ENCODE results near the gene PHETA2.

The PHETA2 gene

DNA sequence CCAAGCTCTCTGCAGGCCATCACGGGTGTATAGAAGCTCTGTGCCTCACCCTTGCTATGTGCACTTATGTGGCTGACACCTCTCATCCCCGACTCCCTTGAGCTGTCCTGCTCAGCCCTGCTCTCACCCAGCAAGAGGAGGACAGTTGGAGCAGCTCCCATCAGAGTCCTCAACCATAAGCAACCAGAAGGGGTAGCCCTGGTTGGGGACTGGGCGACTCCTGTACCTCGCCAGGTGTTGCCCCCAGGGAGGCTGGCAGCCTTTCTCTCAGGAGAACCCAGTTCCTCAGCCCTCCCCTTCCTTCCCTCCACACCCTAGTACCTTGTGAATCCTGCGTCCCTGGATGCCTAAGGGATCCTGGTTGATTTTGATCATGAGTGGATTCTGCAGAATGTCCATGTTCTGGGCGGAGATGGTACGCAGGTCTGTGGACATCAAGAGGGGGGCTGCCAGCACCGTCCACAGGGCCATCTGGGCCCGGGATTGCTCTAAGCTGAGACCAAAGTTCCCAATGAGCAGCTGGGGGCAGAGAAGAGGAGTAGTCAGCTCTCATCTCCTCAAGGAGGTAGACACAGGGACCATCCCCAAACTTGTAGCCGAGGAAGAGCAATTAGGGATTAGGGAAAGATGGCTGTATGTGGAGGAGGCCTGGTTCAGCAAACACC lies 11.4 kb upstream of the PHETA2 start:
- no peak for TF ChIP-seq CREB1 (IDR thresholded peaks at IDR 0.05; ENCODE audit: low read depth)

- TF ChIP-seq RAD21 (IDR thresholded peaks at IDR 0.05; ENCODE audit: low read depth) (no peak), TEAD4 (IDR thresholded peaks at IDR 0.05) (no peak), TCF12 (IDR thresholded peaks at IDR 0.05; ENCODE audit: low read depth) (no peak), YY1 (IDR thresholded peaks at IDR 0.05; ENCODE audit: low read depth) (no peak), REST (IDR thresholded peaks at IDR 0.05; ENCODE audit: low read depth) (no peak), NFIC (IDR thresholded peaks at IDR 0.05) (no peak)
Observed at GRCh38 chr22:42064629-42065028, 9.4 kb upstream of the PHETA2 start.

GRCh38 chr22:42065438-42066125 lies 8.5 kb upstream of the PHETA2 start:
- TF ChIP-seq, protein P1, sequence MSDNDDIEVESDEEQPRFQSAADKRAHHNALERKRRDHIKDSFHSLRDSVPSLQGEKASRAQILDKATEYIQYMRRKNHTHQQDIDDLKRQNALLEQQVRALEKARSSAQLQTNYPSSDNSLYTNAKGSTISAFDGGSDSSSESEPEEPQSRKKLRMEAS (IDR thresholded peaks at IDR 0.05), result no peak
- TF ChIP-seq EGR1 (IDR thresholded peaks at IDR 0.05) (no peak), NFIC (IDR thresholded peaks at IDR 0.05) (no peak), TEAD4 (IDR thresholded peaks at IDR 0.05) (no peak), TAF1 (IDR thresholded peaks at IDR 0.05; ENCODE audit: low read depth) (no peak), YY1 (IDR thresholded peaks at IDR 0.05; ENCODE audit: low read depth) (no peak), CEBPB (IDR thresholded peaks at IDR 0.05) (no peak)

DNA sequence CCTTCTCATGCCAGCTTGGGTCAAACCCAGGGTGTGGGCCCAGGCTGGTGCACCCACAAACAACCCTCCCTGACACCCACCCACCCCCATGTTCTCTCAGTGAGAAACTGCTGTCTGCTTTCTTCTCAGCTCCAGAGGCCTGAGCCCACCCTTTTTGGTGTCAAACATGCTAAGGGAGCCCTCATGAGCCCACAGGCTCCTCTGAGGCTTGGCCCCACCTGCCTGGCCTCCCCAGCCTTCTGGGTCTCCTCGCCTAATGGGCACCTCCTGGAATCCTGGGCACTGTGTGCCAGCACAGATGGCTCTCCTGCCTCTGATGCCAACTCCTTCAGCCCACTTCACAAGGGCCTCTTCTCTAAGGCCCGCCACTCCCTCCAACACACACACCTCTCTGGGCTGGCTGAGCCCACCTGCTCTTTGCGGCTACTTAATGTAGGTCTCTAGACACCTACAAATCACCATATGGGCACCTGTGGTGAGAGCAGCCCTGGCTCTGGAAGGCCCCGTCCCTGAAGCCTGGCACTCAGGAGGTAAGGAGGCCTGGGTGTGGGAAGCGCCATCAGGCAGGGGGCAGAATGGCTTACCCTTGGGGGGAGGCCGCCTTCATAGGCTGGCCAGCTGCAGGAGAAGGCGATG lies 7.8 kb upstream of the PHETA2 start:
- no peak for TF ChIP-seq CEBPB (IDR thresholded peaks at IDR 0.05)
- no peak for TF ChIP-seq TCF12 (IDR thresholded peaks at IDR 0.05; ENCODE audit: low read depth)
- no peak for TF ChIP-seq USF1 (IDR thresholded peaks at IDR 0.05)
- no peak for TF ChIP-seq YY1 (IDR thresholded peaks at IDR 0.05; ENCODE audit: low read depth)
- no peak for TF ChIP-seq EP300 (IDR thresholded peaks at IDR 0.05; ENCODE audit: borderline replicate concordance)

GRCh38 chr22:42066937-42067336 lies 7.1 kb upstream of the PHETA2 start:
- no peak for TF ChIP-seq USF1 (IDR thresholded peaks at IDR 0.05)
- no peak for TF ChIP-seq YY1 (IDR thresholded peaks at IDR 0.05; ENCODE audit: low read depth)
- TF ChIP-seq TCF12 (IDR thresholded peaks at IDR 0.05; ENCODE audit: low read depth), result no peak
- TF ChIP-seq EP300 (IDR thresholded peaks at IDR 0.05; ENCODE audit: borderline replicate concordance), result no peak
- no peak for TF ChIP-seq EGR1 (IDR thresholded peaks at IDR 0.05)
- no peak for TF ChIP-seq ZBTB7A (IDR thresholded peaks at IDR 0.05; ENCODE audit: low read depth)
- no peak for TF ChIP-seq NFIC (IDR thresholded peaks at IDR 0.05)
- no peak for TF ChIP-seq TEAD4 (IDR thresholded peaks at IDR 0.05)
- TF ChIP-seq CEBPB (IDR thresholded peaks at IDR 0.05), result no peak
- TF ChIP-seq, protein P1 (IDR thresholded peaks at IDR 0.05), result no peak
- TF ChIP-seq FOXM1 (IDR thresholded peaks at IDR 0.05; ENCODE audit: borderline replicate concordance, low read depth), result no peak
- TF ChIP-seq CREB1 (IDR thresholded peaks at IDR 0.05; ENCODE audit: low read depth), result no peak
- TF ChIP-seq RAD21 (IDR thresholded peaks at IDR 0.05; ENCODE audit: low read depth), result no peak
- TF ChIP-seq REST (IDR thresholded peaks at IDR 0.05; ENCODE audit: low read depth), result no peak
- TF ChIP-seq TAF1 (IDR thresholded peaks at IDR 0.05; ENCODE audit: low read depth), result no peak

DNA sequence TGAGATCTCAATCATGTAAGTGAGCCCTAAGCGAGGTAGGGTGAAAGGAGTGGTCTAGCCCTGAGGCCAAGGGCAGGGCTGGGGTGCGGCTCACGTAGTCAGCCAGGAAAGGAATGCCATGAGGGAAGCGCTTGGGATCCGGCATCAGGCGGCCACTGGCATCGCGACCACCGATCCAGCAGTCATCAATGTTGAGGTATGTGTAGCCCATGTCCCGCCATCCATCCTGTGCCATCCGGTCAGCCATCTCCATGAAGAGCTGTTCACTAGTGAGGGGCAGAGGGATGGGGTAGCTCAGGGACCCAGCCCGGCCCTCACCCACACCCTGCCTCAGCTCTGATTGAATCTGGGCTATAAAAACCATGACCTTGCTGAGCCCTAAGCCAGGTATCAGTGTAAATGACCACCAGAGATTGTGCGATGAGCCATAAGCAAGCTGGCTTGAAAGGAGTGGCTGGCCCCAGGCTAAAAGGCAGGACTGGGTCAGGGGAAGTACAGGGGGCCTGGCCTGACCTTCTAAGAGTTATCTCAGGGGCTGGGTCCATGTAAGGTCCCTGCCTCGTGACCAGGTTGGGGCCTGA lies 6.3 kb upstream of the PHETA2 start:
- no peak for TF ChIP-seq EGR1 (IDR thresholded peaks at IDR 0.05)
- no peak for TF ChIP-seq CEBPB (IDR thresholded peaks at IDR 0.05)
- no peak for TF ChIP-seq TEAD4 (IDR thresholded peaks at IDR 0.05)
- no peak for TF ChIP-seq TCF12 (IDR thresholded peaks at IDR 0.05; ENCODE audit: low read depth)
- TF ChIP-seq RAD21 (IDR thresholded peaks at IDR 0.05; ENCODE audit: low read depth), result no peak
- no peak for TF ChIP-seq TAF1 (IDR thresholded peaks at IDR 0.05; ENCODE audit: low read depth)
- no peak for TF ChIP-seq REST (IDR thresholded peaks at IDR 0.05; ENCODE audit: low read depth)
- TF ChIP-seq, protein P1 (IDR thresholded peaks at IDR 0.05), result no peak
- no peak for TF ChIP-seq ZBTB7A (IDR thresholded peaks at IDR 0.05; ENCODE audit: low read depth)
- TF ChIP-seq USF1 (IDR thresholded peaks at IDR 0.05), result no peak
- no peak for TF ChIP-seq NFIC (IDR thresholded peaks at IDR 0.05)
- no peak for TF ChIP-seq CREB1 (IDR thresholded peaks at IDR 0.05; ENCODE audit: low read depth)
- TF ChIP-seq FOXM1 (IDR thresholded peaks at IDR 0.05; ENCODE audit: borderline replicate concordance, low read depth), result no peak
- no peak for TF ChIP-seq EP300 (IDR thresholded peaks at IDR 0.05; ENCODE audit: borderline replicate concordance)
- no peak for TF ChIP-seq YY1 (IDR thresholded peaks at IDR 0.05; ENCODE audit: low read depth)

Measured in Ishikawa (cell line).